ENCODE measurements around the gene SCARB2.

Gene SCARB2

DNA sequence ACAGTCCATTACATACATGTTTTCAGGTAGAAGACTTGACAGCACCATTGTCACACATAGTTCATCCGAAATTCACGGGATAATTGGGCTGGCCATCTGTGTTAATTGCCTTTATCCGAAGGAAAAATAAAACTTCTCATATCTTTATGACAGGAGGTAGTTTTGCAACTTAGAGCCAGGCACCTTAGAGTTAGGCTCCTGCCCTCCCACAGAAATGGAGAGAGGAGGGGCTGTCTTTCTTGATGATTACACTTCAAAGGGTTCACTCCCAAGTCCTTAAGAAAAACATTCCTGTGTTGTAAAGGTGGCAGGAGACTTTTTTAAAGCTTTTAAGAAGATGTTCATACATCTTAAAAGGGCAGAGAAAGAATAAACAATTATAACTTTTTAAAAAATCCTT lies 10.5 kb upstream of the SCARB2 start:
- no peak for DNase-seq

GRCh38 chr4:76219299-76220055 lies 5.9 kb upstream of the SCARB2 start:
- no peak for DNase-seq

DNA sequence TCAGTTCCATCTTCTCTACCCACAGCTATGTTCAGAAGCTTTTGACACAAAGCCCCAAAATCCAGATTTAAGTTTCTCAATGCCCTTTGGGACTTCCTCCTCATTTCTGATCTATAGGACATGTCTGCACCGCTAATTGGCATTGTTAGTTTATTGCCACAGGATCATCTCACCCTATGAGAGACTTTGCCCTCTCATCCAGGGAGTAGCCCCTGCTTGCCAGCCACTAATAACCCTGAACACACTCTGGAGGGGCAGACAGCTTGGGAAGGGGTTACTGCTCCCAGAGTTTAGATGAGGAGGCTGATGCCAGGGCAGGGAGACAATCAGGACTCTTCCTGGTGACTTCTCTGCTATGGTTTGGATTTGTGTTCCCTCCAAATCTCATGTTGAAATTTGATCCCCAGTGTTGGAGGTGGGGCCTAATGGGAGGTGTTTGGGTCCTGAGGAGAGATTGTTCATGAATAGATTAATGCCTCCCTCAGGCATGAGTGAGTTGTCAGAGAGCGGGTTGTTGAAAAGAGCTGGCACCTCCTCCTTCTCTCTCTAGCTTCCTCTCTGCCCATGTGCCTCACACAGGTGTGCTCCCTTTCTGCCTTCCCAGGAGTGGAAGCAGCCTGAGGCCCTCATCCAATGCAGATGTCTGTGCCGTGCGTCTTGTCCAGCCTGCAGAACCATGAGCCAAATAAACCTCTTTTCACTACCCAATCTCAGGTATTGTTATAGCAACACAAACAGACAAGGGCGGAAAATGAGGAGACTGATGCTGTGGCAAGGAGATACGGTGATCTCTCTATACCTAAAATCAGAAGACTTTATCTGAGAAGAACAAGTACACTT lies 3.6 kb upstream of the SCARB2 start:
- DNase-seq: no peak

- no peak for DNase-seq
These were observed 2.9 kb upstream of the SCARB2 start for GRCh38 chr4:76216524-76216923.

GRCh38 chr4:76215077-76215476 lies 1.5 kb upstream of the SCARB2 start:
- DNase-seq: no peak

GRCh38 chr4:76214177-76214675 lies 602 bp upstream of the SCARB2 start:
- DNase-seq: no peak

DNA sequence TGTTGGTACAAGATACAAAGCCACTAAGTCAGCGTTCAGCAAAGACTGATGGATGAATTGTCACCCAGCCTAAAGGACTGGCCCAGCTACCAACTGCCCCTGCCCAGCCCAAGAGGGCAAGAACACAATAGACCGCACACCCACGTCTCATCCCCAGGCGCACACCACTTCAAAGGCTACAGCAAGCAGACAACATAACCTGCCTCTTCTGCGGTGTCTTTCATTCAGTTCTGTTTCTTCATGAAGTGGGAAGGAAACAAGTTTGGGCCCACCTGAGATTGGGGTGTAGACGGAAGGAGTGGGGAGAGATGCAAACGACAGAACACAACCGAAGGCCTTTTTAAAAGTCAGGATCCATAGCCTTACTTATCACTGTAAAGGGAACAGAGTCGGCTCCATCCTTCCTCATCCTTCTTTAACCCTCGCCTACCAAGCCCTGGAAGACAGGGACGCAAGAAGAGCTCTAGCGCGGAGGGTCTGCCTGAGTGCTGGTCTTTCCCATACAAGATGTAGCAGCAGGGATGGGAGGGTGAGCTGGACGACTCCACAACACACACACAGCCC lies 691 bp downstream of the SCARB2 start:
- DNase-seq: no peak

DNA sequence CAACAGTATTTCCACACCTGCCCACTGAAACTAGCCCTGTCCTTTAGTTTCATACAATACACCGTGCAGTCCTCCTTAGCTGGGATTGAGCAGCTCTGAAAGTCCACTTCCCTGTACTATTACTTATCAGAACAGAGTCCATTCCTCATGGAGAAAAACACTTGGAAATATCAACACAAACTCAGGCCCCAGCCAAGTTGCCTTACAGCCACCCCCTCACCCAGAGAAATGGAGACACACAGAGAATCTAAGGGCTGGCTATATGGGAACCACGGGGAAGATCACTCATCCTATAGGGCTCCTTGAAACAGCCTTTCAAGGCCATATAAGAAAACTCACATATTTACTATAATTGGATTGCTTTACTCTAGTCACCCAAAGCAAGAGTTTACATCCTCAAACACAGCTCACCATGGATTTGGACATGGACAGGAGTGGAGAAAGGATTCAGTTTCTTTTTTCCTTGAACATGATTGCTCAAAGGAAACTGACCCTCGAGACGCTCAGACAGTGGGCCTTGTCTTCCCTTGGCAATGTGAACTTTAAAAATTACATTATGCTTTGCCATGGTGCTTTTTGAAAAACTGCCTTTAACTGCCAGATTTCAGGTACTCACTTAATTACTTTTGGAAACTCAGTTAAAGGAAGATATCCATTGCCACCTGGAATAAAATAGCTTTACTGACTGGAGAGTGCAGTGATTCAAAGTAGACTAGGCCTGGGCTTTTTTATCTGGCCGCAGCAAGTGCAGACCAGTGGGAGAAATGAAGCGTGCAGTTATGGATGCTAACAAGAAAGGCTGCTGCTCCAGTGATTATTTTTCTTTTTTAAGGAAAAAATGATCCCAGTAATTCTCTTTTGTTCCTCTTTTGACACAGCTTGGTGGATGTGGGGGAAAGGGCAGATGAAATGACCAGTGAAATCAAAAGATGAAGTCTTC lies 1.6 kb downstream of the SCARB2 start:
- no peak for DNase-seq

DNA sequence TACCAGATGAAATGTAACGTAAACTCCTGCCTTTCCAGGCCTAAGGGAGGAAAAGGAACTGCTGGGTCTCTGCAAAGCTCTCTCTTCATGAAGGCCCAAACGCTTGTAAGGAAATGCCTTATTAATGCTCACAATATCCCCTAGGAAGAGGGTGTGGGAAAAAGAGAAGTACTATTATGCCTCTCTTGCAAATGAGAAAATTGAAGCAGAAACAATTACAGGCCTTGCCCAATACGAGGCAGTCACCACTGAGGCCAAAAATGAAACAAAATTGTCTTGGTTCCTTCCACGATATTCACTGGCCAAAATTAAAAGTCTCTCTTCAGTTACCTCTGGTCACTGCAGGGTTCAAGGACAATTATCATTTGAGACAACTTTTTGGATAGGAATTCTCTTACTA lies 3.2 kb downstream of the SCARB2 start:
- no peak for DNase-seq

GRCh38 chr4:76209881-76210280 lies 3.7 kb downstream of the SCARB2 start:
- DNase-seq: no peak

- DNase-seq: no peak
These were observed 5.4 kb downstream of the SCARB2 start for GRCh38 chr4:76208005-76208765.

DNA sequence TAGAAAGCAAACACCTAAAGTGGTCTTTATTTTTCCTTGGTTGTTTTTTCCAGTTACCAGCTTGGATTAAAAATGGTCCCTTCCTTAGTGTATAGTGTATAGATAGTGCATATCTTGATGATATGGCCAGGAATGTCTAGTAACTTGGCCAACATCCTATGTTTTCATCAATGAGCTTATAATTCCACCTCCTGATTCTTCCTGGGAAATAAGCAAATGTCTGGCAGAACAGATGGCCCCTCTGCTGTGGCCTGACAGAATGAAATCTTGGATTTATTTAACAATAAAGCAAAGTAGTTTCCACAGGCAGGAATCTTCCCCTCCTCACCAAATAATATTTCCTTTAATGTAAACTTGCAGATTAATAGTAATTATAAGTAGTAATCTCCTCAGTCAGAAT lies 6.1 kb downstream of the SCARB2 start:
- DNase-seq: no peak

- no peak for DNase-seq
These were observed 7.2 kb downstream of the SCARB2 start for GRCh38 chr4:76206222-76206942.

DNA sequence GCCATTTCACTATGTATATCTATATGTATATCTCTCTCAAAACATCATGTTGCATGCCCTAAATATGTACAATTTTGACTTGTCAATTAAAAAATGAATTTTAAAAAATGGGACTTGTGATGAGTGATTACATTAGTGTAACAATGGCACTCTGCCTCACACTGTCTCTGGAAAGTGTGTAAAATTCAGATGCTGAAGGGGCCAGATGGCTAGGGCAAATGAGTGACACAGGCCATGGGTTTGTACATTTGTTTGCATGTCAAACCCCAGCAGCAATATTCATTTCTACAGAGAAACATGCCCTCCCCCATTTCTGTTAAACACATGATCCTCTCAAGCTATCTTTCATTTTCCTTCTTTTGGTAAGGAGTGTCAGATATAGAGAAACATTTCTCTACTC lies 8.1 kb downstream of the SCARB2 start:
- no peak for DNase-seq

DNA sequence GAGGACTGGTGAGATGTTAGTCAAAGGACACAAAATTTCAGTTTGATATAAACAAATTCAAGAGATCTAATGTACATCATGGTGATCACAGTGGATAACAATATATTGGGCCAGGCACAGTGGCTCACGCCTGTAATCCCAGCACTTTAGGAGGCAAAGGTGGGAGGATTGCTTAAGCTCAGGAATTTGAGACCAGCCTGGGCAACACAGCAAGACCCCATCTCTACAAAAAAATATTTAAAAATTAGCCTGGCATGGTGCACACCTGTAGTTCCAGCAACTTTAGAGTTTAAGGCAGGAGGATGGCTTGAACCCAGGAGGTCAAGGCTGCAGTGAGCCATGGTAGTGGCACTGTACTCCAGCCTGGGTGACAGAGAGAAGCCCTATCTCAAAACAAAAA lies 8.7 kb downstream of the SCARB2 start:
- DNase-seq: no peak

DNA sequence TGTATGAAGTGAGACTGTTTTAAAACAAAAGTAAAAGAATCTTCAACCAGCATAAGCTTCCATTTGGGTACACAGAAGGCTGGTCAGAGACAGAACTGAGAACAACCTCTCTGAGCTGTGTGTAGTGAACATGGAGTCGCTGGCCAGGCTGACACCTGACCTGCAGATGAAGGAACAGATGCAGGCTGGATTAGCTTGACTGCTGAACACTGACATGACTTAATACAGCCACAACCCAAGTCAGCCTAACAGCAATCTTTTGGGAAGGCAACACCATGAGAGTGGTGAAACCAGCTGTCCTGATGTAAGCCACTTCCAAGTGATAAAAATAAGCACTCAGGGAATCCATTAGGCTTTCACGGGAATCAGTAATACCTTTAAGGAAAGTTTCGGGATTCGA lies 10.1 kb downstream of the SCARB2 start:
- no peak for DNase-seq

DNA sequence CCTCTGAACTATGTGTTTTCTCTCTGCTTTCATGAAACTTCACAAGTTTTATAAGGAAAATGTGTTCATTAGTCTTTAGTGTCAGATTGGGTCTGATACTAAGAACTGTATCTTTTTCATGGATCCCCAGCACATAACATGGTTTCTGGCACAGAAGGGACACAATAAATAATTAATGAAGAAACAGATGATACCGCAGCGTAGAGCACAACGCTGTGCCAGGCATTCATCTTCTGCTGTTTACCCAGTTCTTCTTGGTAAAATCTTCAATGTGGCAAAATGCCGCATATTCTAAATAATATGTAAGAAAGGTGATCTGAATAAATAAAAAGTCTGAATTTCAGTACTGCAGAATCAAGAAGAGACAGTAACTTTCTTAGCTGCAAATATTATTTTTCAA lies 12.3 kb downstream of the SCARB2 start:
- DNase-seq: no peak

- no peak for DNase-seq
These were observed 12.8 kb downstream of the SCARB2 start for GRCh38 chr4:76200771-76201231.

DNA sequence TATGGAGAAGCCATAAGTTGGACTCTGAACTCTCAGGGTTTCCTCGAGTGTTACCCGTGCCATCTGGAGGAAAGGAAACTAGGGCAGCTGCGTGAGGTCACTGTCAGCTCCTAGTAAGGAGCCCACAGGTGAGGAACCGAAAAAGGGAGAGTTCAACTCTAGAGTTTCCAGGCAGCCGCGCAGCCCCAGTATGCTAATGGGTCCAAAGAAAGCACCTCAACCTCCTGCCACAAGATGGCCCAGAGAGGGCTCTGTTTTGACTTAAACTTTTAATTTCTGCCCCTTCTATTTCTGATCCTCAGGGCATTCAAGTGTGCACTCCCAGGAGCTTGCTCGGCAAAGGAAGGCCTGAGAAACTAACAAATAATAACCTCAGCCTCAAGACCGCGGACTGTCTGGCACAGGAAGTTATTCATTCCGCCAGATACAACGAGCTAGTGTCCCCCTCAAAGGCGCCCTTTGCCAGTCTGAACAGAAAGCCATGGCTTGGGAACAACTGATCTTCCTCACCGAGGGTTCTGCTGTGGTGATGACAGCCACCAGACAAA lies 13.9 kb downstream of the SCARB2 start:
- DNase-seq: no peak

DNA sequence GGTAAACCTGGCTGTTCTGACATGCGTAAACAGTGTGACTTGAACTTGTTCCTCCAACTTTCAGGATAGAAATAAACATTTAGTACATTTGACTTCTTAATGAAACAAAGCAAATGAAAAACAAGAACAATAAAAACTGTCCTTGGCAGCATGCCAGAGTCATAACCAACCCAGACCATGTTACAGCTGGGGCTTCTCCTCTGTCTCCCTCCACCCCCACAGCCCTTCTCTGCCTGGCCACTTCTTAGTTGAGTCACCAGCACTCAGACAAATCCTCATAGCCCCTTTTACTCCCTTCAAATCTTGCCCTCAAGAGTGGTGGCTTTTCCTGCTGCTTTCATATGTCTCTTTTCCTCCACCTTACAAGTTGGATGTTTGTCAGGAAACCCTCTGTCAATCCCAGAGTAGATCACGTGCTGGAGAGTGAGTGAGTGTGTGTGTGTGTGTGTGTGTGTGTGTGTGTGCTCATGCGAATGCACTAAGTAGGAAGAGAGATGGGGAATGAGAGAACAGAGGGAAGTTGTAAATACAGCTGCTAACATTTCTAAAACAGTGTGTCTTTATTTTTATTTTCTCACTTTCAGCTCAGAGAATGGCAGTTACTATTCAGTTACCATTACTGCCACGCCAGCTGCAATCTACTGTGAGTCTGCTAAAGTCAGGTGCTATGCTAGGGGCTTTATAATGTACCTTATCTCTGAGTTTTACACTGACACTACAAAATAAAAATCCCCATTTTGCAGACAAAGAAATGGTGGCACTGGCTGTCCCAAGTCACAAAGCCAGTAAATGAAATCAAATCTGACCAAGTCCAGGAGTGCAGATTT lies 15.0 kb downstream of the SCARB2 start:
- no peak for DNase-seq
